Endothelial cell of umbilical vein (primary cell): Measurements from ENCODE around the gene EPS8L2. TPM values are rescaled to one million over a fixed set of nuclear protein-coding genes. Genes with fewer than 3 reads are reported as not detected.
A peak's percentile ranks its signal among the peaks of the same experiment; 100 is the strongest.

Experiments
- BruUV-seq: library from RNA; stranded (reverse); fragments of 400-500 nt; replicated peaks from 2 replicates; lab custom pipeline; 2021; lab: Mats Ljungman, UMichigan
- CTCF ChIA-PET: fragments of 300-600, 350-600 bp; sonication (Branson Sonifier 250); formaldehyde crosslinking; loops from one replicate; lab custom pipeline; 2021; ENCODE audit warnings: antibody characterized with exemption, inconsistent platforms; lab: Charles Lee
- POLR2A ChIA-PET: fragments of 300-600, 350-600 bp; sonication (Branson Sonifier 250); formaldehyde crosslinking; loops from one replicate; lab custom pipeline; 2021; ENCODE audit warnings: antibody characterized with exemption, inconsistent platforms; lab: Charles Lee
- DNase-seq: peaks from one replicate; pipeline ENCODE4 v3.0.0-alpha.2; 2011; ENCODE audit warnings: low read depth, low spot score
- FAIRE-seq: peaks from 2 replicates; lab custom pipeline; 2011; peaks lifted over from hg19 to GRCh38; lab: Jason Lieb, UNC
- H2AFZ ChIP-seq: 2 replicates; pipeline ENCODE4 v1.6.0; 2012; ENCODE audit warnings: low read depth, low read length, control low read depth, inconsistent platforms
- H3K27ac ChIP-seq: 2 replicates; pipeline ENCODE4 v1.5.1; 2011; ENCODE audit warnings: low read depth, mild to moderate bottlenecking, control low read depth, low read length, moderate library complexity; ENCODE audit not compliant: insufficient read depth
- H3K27me3 ChIP-seq, 2 experiments: 2 replicates each; pipeline versions ENCODE4 v1.6.0 to v1.6.1; 2011; ENCODE audit warnings: low read length in 2 of 2, mixed read lengths in 1 of 2; ENCODE audit not compliant: control insufficient read depth in 2 of 2, insufficient read depth in 2 of 2
- H3K36me3 ChIP-seq, 2 experiments: 2 replicates in 1 of 2; 3 replicates in 1 of 2; pipeline ENCODE4 v1.5.1; 2011; ENCODE audit warnings: low read length in 2 of 2, mild to moderate bottlenecking in 1 of 2, moderate library complexity in 1 of 2; ENCODE audit not compliant: control insufficient read depth in 2 of 2, insufficient read depth in 2 of 2; ENCODE audit errors: extremely low read depth in 1 of 2
- H3K4me1 ChIP-seq: 3 replicates; pipeline ENCODE4 v1.5.1; 2011; ENCODE audit warnings: mild to moderate bottlenecking, low read length; ENCODE audit not compliant: control insufficient read depth, insufficient read depth; ENCODE audit errors: extremely low read depth
- H3K4me2 ChIP-seq: 2 replicates; pipeline ENCODE4 v1.6.1; 2011; ENCODE audit warnings: low read length, control low read depth, mixed read lengths; ENCODE audit not compliant: insufficient read depth
- H3K4me3 ChIP-seq, 3 experiments: fragments of 200-600 bp in 1 of 3; sonication (generic), shearing (Covaris generic) in 1 of 3; replicated peaks in 1 of 3; 2 replicates each; pipeline ENCODE4 v1.5.1; 2011 to 2016; ENCODE audit warnings: control low read depth in 3 of 3, low read length in 3 of 3, mild to moderate bottlenecking in 2 of 3, inconsistent platforms in 1 of 3, low read depth in 1 of 3, moderate library complexity in 1 of 3; ENCODE audit not compliant: insufficient read depth in 1 of 3
- H3K79me2 ChIP-seq: 2 replicates; pipeline ENCODE4 v1.6.0; 2012; ENCODE audit warnings: low read length, inconsistent platforms; ENCODE audit not compliant: control insufficient read depth, insufficient read depth
- H3K9ac ChIP-seq: replicated peaks from 2 replicates; pipeline ENCODE3; 2011; ENCODE audit warnings: low read length, control low read depth; ENCODE audit not compliant: insufficient read depth; ENCODE audit errors: extremely low read depth
- H3K9me1 ChIP-seq: replicated peaks from 3 replicates; pipeline ENCODE4 v1.6.0; 2011; ENCODE audit warnings: mild to moderate bottlenecking, low read length; ENCODE audit not compliant: control insufficient read depth, insufficient read depth; ENCODE audit errors: extremely low read depth
- H3K9me3 ChIP-seq: replicated peaks from 2 replicates; pipeline ENCODE4 v1.5.1; 2012; ENCODE audit warnings: low read length, inconsistent platforms; ENCODE audit not compliant: control insufficient read depth, insufficient read depth
- H4K20me1 ChIP-seq: replicated peaks from 2 replicates; pipeline ENCODE3; 2011; ENCODE audit warnings: mild to moderate bottlenecking, low read length; ENCODE audit not compliant: control insufficient read depth, insufficient read depth; ENCODE audit errors: extremely low read depth
- FOS ChIP-seq: IDR thresholded peaks from 2 replicates; pipeline ENCODE4 v1.6.1; 2011; ENCODE audit warnings: mild to moderate bottlenecking, low read length, moderate library complexity, borderline replicate concordance; ENCODE audit not compliant: insufficient read depth
- GATA2 ChIP-seq: IDR thresholded peaks from 2 replicates; pipeline ENCODE4 v1.7.0; 2011; ENCODE audit warnings: low read depth, mild to moderate bottlenecking, moderate library complexity, mixed read lengths, low read length; ENCODE audit not compliant: insufficient read length, insufficient read depth
- JUN ChIP-seq: IDR thresholded peaks from 2 replicates; pipeline ENCODE4 v1.6.1; 2011; ENCODE audit warnings: borderline replicate concordance, low read depth; ENCODE audit not compliant: insufficient read length, insufficient read depth
- dilution Hi-C: fragments of 300-500 bp; cut with MboI; formaldehyde crosslinking; loops from one replicate; pipeline ENCODE4 v1.15.0; 2019; ENCODE audit warnings: low sequenced_read_pairs; ENCODE audit not compliant: extremely low pct_ligation_motif_present
- intact Hi-C: fragments of 100-400 bp; cut with micrococcal nuclease; formaldehyde crosslinking; loops from one replicate; pipeline ENCODE4 v1.10.0; 2022
- polyA plus RNA-seq, 4 experiments: library from polyadenylated mRNA; depleted of rRNA in 3 of 4; stranded (reverse) in 3 of 4; unstranded in 1 of 4; fragments of >200 nt; gene quantifications; 2 replicates each; pipeline versions ENCODE4 v1.2.1 to v1.2.3, GENCODE V29; 2011 to 2012; ENCODE audit warnings: missing spikeins in 1 of 4
- total RNA-seq: library from RNA; stranded (reverse); gene quantifications from 2 replicates; pipeline ENCODE4 v1.2.3, GENCODE V29; 2021
- TF ChIP-seq, protein P1 (sequence below): IDR thresholded peaks from 2 replicates; pipeline ENCODE4 v1.6.1; 2011; ENCODE audit not compliant: insufficient read depth, insufficient read length
- TF ChIP-seq, protein P2 (sequence below), 2 donors: IDR thresholded peaks; 1 replicate in 1 of 2; 2 replicates in 1 of 2; pipeline ENCODE4 v1.5.1; 2011; ENCODE audit warnings: low read length in 2 of 2, mild to moderate bottlenecking in 2 of 2, moderate library complexity in 2 of 2, control low read depth in 1 of 2, inconsistent platforms in 1 of 2, low read depth in 1 of 2; ENCODE audit not compliant: insufficient read depth in 1 of 2; ENCODE audit errors: extremely low read depth in 1 of 2

Gene EPS8L2
- total and polyA plus RNA-seq, 2 donors (not counting 3 experiments of a cell fraction or from before 2014, with no cell fraction given), result 5.2 to 12.5 TPM

DNA sequence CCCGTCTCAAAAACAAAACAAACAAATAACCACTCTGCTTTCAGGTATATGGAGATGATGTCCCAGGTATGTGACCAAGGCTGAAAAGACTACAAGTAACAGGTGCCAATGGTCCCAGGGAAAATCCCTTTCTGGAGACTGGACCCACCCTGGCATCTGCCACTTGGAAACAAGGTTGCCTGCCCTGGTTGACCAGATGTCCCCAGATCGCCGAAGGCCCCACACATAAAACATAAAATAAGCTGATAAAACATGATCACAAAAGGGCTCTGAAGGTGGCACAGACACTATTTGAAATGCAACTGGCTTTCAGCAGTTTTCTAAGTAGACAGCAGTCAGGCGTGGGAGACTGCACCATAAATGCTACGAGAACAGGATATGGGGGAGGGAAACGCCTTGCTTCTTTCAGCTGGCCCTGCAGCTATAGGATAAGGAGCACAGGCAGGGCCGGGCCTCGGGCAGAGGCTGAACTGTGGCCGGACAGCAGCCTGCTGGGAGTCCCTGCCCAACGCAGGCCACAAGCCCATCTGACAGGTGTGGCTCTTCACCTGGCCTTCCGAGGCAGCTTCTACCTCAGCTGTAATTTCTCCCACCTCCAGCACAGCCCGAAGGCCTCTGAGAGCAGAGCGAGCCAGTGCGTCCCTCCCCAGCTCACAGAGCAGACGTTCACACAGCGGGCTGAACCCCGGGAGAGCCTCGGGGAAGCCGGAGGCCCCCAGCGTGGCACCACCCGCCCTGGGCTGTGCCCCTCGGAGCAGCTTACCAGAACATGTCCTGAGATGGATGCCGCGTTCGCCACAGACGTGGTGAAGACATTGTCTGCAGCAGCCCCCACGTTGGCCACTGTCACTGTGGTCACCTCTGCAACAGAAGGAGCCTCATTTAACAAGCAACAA lies 15.0 kb upstream of the EPS8L2 start:
- dilution Hi-C loops (no loop called here), intact Hi-C loops (no loop called here)
- CTCF ChIA-PET, result interaction anchor here (0.8 kb wide), 1 partner anchor 16 kb away, joined by 4 read pairs; no protein-coding TSS in a partner anchor

More for the DNA sequence above, 15.0 kb upstream of the EPS8L2 start:
- POLR2A ChIA-PET, result no interaction called here
- Histone ChIP-seq H3K79me2 (peaks cover 39% of the 10 kb centered on the region), H2AFZ (no peak overlapping the region), H3K4me3 (no peak overlapping the region), H3K9me3 (no peaks in the 10 kb centered on the region), H3K27me3 (no peaks in the 10 kb centered on the region), H3K9ac (no peak overlapping the region), H3K36me3 (peaks cover 3 to 15% of the 10 kb centered on the region in 2 experiments), H3K27ac (no peak overlapping the region), H4K20me1 (no peaks in the 10 kb centered on the region), H3K4me2 (peak overlapping the region; percentile 13), H3K9me1 (no peaks in the 10 kb centered on the region), H3K4me1 (peaks cover 32% of the 10 kb centered on the region)
- DNase-seq, result peak; percentile 45
- no TSS peak for BruUV-seq
- FAIRE-seq, result peak; percentile 62
- TF ChIP-seq GATA2 (no peak), JUN (no peak), FOS (no peak)
- TF ChIP-seq, protein P1, sequence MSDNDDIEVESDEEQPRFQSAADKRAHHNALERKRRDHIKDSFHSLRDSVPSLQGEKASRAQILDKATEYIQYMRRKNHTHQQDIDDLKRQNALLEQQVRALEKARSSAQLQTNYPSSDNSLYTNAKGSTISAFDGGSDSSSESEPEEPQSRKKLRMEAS, result no peak
- TF ChIP-seq, protein P2, sequence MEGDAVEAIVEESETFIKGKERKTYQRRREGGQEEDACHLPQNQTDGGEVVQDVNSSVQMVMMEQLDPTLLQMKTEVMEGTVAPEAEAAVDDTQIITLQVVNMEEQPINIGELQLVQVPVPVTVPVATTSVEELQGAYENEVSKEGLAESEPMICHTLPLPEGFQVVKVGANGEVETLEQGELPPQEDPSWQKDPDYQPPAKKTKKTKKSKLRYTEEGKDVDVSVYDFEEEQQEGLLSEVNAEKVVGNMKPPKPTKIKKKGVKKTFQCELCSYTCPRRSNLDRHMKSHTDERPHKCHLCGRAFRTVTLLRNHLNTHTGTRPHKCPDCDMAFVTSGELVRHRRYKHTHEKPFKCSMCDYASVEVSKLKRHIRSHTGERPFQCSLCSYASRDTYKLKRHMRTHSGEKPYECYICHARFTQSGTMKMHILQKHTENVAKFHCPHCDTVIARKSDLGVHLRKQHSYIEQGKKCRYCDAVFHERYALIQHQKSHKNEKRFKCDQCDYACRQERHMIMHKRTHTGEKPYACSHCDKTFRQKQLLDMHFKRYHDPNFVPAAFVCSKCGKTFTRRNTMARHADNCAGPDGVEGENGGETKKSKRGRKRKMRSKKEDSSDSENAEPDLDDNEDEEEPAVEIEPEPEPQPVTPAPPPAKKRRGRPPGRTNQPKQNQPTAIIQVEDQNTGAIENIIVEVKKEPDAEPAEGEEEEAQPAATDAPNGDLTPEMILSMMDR (IDR thresholded peaks at IDR 0.05; ENCODE audit: extremely low read depth in 1 of 2, insufficient read depth in 1 of 2, low read depth in 1 of 2, low read length in 2 of 2), result no peak
